SK-N-SH (cell line): ENCODE results near the gene AGRP. TPM values are rescaled to one million over a fixed set of nuclear protein-coding genes. Genes with fewer than 3 reads are reported as not detected.

Experiments
- CTCF ChIA-PET: fragments of 300-600, 350-600 bp; formaldehyde crosslinking; extraction: SDS; loops from one replicate; lab custom pipeline; 2021; lab: Yijun Ruan, JAX
- POLR2A ChIA-PET: fragments of 350-600 bp; sonication (Branson Sonifier 250); formaldehyde crosslinking; extraction: SDS; loops from one replicate; lab custom pipeline; 2020; ENCODE audit warnings: antibody characterized with exemption, inconsistent platforms; lab: Yijun Ruan, JAX
- DNase-seq: peaks from one replicate; pipeline ENCODE4 v3.0.0; 2012
- H2AFZ ChIP-seq: fragments of 200-600 bp; sonication (generic); 2 replicates; pipeline ENCODE4 v1.8.1; 2016; ENCODE audit warnings: antibody characterized with exemption, mild to moderate bottlenecking, low read depth
- H3F3A ChIP-seq: fragments of 200-600 bp; sonication (generic); replicated peaks from 2 replicates; pipeline ENCODE3; 2016; ENCODE audit warnings: antibody characterized with exemption, mild to moderate bottlenecking; ENCODE audit not compliant: insufficient read depth
- H3K27ac ChIP-seq, 2 experiments: fragments of 200-500 bp in 1 of 2; fragments of 200-600 bp in 1 of 2; sonication (Bioruptor generic) in 1 of 2; sonication (generic), shearing (Covaris generic) in 1 of 2; 2 replicates each; pipeline versions ENCODE4 v1.5.1 to v1.6.1; 2014 to 2016; ENCODE audit warnings: low read depth in 2 of 2, inconsistent platforms in 1 of 2, low read length in 1 of 2, mild to moderate bottlenecking in 1 of 2, mixed read lengths in 1 of 2
- H3K27me3 ChIP-seq: fragments of 200-600 bp; sonication (generic), shearing (Covaris generic); 2 replicates; pipeline ENCODE4 v1.6.1; 2016; ENCODE audit warnings: mixed run types; ENCODE audit not compliant: insufficient read depth
- H3K36me3 ChIP-seq, 2 experiments: fragments of 200-500 bp in 1 of 2; fragments of 200-600 bp in 1 of 2; sonication (Bioruptor generic) in 1 of 2; sonication (generic) in 1 of 2; replicated peaks in 1 of 2; 2 replicates each; pipeline versions ENCODE3 to v1.5.1; 2014 to 2016; ENCODE audit warnings: low read length in 1 of 2, mild to moderate bottlenecking in 1 of 2; ENCODE audit not compliant: insufficient read depth in 2 of 2, control insufficient read depth in 1 of 2
- H3K4me1 ChIP-seq, 2 experiments: fragments of 200-500 bp in 1 of 2; fragments of 200-600 bp in 1 of 2; sonication (Bioruptor generic) in 1 of 2; sonication (generic), shearing (Covaris generic) in 1 of 2; 2 replicates each; pipeline versions ENCODE4 v1.5.1 to v1.6.1; 2014 to 2016; ENCODE audit warnings: low read depth in 1 of 2, low read length in 1 of 2, mixed run types in 1 of 2; ENCODE audit not compliant: insufficient read depth in 2 of 2, control insufficient read depth in 1 of 2
- H3K4me2 ChIP-seq: fragments of 200-600 bp; sonication (generic), shearing (Covaris generic); 2 replicates; pipeline ENCODE4 v1.6.1; 2017; ENCODE audit warnings: mixed run types
- H3K4me3 ChIP-seq, 2 experiments: fragments of 200-500 bp in 1 of 2; fragments of 200-600 bp in 1 of 2; sonication (Bioruptor generic) in 1 of 2; sonication (generic), shearing (Covaris generic) in 1 of 2; 2 replicates each; pipeline versions ENCODE4 v1.5.1 to v1.8.1; 2014 to 2016; ENCODE audit warnings: low read depth in 2 of 2, inconsistent platforms in 1 of 2, low read length in 1 of 2, mild to moderate bottlenecking in 1 of 2, mixed read lengths in 1 of 2, moderate library complexity in 1 of 2
- H3K79me2 ChIP-seq: fragments of 200-600 bp; sonication (generic); 2 replicates; pipeline ENCODE4 v1.8.1; 2017; ENCODE audit warnings: mild to moderate bottlenecking; ENCODE audit not compliant: insufficient read depth
- H3K9ac ChIP-seq: fragments of 200-600 bp; sonication (generic); 2 replicates; pipeline ENCODE4 v1.6.1; 2017; ENCODE audit warnings: mixed run types
- H3K9me2 ChIP-seq: fragments of 200-600 bp; sonication (generic); 2 replicates; pipeline ENCODE4 v1.6.1; 2017; ENCODE audit warnings: mixed run types
- H3K9me3 ChIP-seq: fragments of 200-600 bp; sonication (generic); 2 replicates; pipeline ENCODE4 v1.6.1; 2017; ENCODE audit warnings: mixed run types, mild to moderate bottlenecking, moderate library complexity
- H4K20me1 ChIP-seq: fragments of 200-600 bp; sonication (generic); 2 replicates; pipeline ENCODE4 v1.6.1; 2017; ENCODE audit warnings: mild to moderate bottlenecking, mixed run types; ENCODE audit not compliant: insufficient read depth
- CHD2 ChIP-seq: fragments of 150-350 bp; IDR thresholded peaks from 2 replicates; pipeline ENCODE4 v1.6.1; 2018; ENCODE audit warnings: low read length; ENCODE audit not compliant: partially characterized antibody
- ELF1 ChIP-seq: IDR thresholded peaks from 2 replicates; pipeline ENCODE4 v1.4.0; 2012
- EZH2phosphoT487 ChIP-seq: fragments of 200-600 bp; sonication (generic); IDR thresholded peaks from 2 replicates; pipeline ENCODE4 v1.6.1; 2017; ENCODE audit warnings: low read depth, mixed run types, mild to moderate bottlenecking, antibody characterized with exemption, moderate library complexity, borderline replicate concordance
- JUND ChIP-seq: IDR thresholded peaks from 2 replicates; pipeline ENCODE4 v1.4.0; 2012
- MEF2A ChIP-seq: IDR thresholded peaks from 2 replicates; pipeline ENCODE4 v1.4.0; 2012; ENCODE audit warnings: low read depth, borderline replicate concordance
- NRF1 ChIP-seq: IDR thresholded peaks from 2 replicates; pipeline ENCODE4 v1.6.1; 2012; ENCODE audit warnings: low read depth, mild to moderate bottlenecking, low read length
- RAD21 ChIP-seq: IDR thresholded peaks from 2 replicates; pipeline ENCODE4 v1.6.1; 2012; ENCODE audit warnings: mild to moderate bottlenecking, low read length
- RCOR1 ChIP-seq: fragments of 150-350 bp; IDR thresholded peaks from 2 replicates; pipeline ENCODE4 v1.6.1; 2017; ENCODE audit warnings: antibody characterized with exemption, low read length
- RFX5 ChIP-seq: IDR thresholded peaks from 2 replicates; pipeline ENCODE4 v1.6.1; 2012; ENCODE audit warnings: mild to moderate bottlenecking, improper control_type of control experiment, low read length
- TAF1 ChIP-seq: IDR thresholded peaks from 2 replicates; pipeline ENCODE4 v1.6.1; 2012; ENCODE audit warnings: low read depth, mild to moderate bottlenecking, low read length, moderate library complexity, borderline replicate concordance
- YY1 ChIP-seq: IDR thresholded peaks from 2 replicates; pipeline ENCODE4 v1.4.0; 2012; ENCODE audit warnings: low read depth, mild to moderate bottlenecking
- WGBS: methylation state at CpG from one replicate; pipeline ENCODE4 v1.1.6; 2017; ENCODE audit warnings: low lambda C conversion rate; 5-methylcytosine and 5-hydroxymethylcytosine counted together
- polyA plus RNA-seq, 3 experiments: library from polyadenylated mRNA; depleted of rRNA; stranded (reverse); fragments of >200 nt; gene quantifications; 2 replicates each; pipeline ENCODE4 v1.2.3, GENCODE V29; 2012
- TF ChIP-seq, protein P1 (sequence below): fragments of 150-350 bp; IDR thresholded peaks from 2 replicates; pipeline ENCODE4 v1.6.1; 2016; ENCODE audit warnings: mild to moderate bottlenecking, low read depth, low read length
- TF ChIP-seq, protein P2 (sequence below): IDR thresholded peaks from 2 replicates; pipeline ENCODE4 v1.4.0; 2012; ENCODE audit warnings: low read depth, borderline replicate concordance
- TF ChIP-seq, protein P3 (sequence below): fragments of 150-350 bp; IDR thresholded peaks from 2 replicates; pipeline ENCODE4 v1.6.1; 2017; ENCODE audit warnings: antibody characterized with exemption, low read length, low read depth, borderline replicate concordance
- TF ChIP-seq, protein P4 (sequence below): fragments of 200-600 bp; sonication (generic); IDR thresholded peaks from 2 replicates; pipeline ENCODE4 v1.6.1; 2017; ENCODE audit warnings: antibody characterized with exemption, mild to moderate bottlenecking, moderate library complexity
- TF ChIP-seq, protein P5 (sequence below): IDR thresholded peaks from 2 replicates; pipeline ENCODE4 v1.6.1; 2012; ENCODE audit warnings: mild to moderate bottlenecking, low read depth, low read length, moderate library complexity
- TF ChIP-seq, protein P6 (sequence below): IDR thresholded peaks from 2 replicates; pipeline ENCODE4 v1.4.0; 2012; ENCODE audit warnings: low read depth
- TF ChIP-seq, protein P7 (sequence below): IDR thresholded peaks from 2 replicates; pipeline ENCODE4 v1.4.0; 2012; ENCODE audit warnings: low read depth, borderline replicate concordance
- TF ChIP-seq, protein P8 (sequence below): IDR thresholded peaks from 2 replicates; pipeline ENCODE4; 2012

Gene AGRP
- polyA plus RNA-seq, 1 of the 3 experiments (the other 2 are of a cell fraction), result not detected

DNA sequence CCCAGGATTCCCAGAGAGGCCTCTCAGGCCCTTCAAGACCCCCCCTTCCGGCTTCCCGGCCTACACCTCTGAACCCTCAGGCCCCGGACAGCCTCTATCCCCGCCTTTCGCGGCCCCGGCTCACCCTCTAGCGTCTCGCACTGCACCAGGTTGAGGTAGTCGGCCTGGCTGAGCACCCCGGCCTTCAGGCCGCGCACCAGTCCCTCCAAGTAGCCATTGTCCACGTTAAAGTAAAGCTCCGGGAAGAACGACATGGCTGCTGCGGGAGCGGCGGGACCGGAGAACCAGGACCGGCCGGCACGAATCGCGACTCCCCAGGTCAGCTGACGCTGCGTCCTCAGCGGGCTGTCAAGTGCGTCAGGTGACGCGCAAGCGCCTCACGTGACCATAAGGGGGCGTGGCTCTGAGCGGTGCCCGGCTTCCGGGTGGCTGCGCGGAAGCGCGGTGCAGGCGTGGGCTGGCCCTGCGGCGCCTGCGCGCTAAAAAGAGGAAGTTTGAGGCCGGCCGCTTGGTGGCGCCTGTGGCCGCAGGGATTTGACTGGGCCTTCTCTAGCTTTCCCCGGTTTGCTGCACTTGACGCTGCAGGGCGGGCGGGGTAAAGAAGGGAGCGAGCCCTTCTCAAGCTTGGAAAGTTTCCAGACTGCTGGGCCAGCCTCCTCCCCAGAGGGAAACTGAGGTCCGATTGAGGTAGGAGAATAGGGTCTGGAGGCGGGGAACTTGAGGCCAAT is 2.4 kb downstream of the AGRP start, which contains the start of gene ATP6V0D1:
ATP6V0D1 (minus strand) TSS at position 325 of the 728 bp plus-strand sequence; CDS start at position 254, 71 bp downstream.
- Histone ChIP-seq H2AFZ (peak within 1 kb of the TSS; percentile 94), H3K9me3 (no peaks in the 10 kb centered on the region), H3K4me1 (peaks cover 6 to 19% of the 10 kb centered on the region in 2 experiments; a peak in 1 of 4 replicates), H3K4me3 (peak within 1 kb of the TSS; percentile 80 to 100), H3K4me2 (peak within 1 kb of the TSS; percentile 99), H3K9ac (peak within 1 kb of the TSS; percentile 90), H3K9me2 (no peaks in the 10 kb centered on the region), H3K36me3 (peaks cover 3 to 10% of the 10 kb centered on the region in 2 experiments), H3K27me3 (no peaks in the 10 kb centered on the region), H3K79me2 (peaks cover 66% of the 10 kb centered on the region), H4K20me1 (peaks cover 30% of the 10 kb centered on the region), H3K27ac (peak within 1 kb of the TSS; percentile 89 to 91), H3F3A (no peaks in the 10 kb centered on the region)
- DNase-seq, result peak; percentile 98
- ChIA-PET CTCF (interaction anchor here (0.6 to 4.1 kb wide), 52 partner anchors 8 to 335 kb away, joined by 3 to 45 read pairs (median 4); partner anchors contain the start of genes C16orf86, CARMIL2, CTCF and ENKD1), POLR2A (interaction anchor here (0.5 to 1.6 kb wide), 12 partner anchors 8 to 604 kb away, joined by 3 to 7 read pairs (median 3); partner anchors contain the start of genes C16orf86, CTCF and ENKD1)
- 2% methylated on average over 23 of the region's 57 CpGs for WGBS
- TF ChIP-seq JUND, result no peak
- peak; percentile 55 for TF ChIP-seq TAF1
- no peak; the same call in 1 of the 2 replicates for TF ChIP-seq YY1
- peak; percentile 68 for TF ChIP-seq RAD21
- TF ChIP-seq, protein P1, sequence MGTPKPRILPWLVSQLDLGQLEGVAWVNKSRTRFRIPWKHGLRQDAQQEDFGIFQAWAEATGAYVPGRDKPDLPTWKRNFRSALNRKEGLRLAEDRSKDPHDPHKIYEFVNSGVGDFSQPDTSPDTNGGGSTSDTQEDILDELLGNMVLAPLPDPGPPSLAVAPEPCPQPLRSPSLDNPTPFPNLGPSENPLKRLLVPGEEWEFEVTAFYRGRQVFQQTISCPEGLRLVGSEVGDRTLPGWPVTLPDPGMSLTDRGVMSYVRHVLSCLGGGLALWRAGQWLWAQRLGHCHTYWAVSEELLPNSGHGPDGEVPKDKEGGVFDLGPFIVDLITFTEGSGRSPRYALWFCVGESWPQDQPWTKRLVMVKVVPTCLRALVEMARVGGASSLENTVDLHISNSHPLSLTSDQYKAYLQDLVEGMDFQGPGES, result no peak
- TF ChIP-seq, protein P2, sequence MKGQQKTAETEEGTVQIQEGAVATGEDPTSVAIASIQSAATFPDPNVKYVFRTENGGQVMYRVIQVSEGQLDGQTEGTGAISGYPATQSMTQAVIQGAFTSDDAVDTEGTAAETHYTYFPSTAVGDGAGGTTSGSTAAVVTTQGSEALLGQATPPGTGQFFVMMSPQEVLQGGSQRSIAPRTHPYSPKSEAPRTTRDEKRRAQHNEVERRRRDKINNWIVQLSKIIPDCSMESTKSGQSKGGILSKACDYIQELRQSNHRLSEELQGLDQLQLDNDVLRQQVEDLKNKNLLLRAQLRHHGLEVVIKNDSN, result peak; percentile 100
- TF ChIP-seq, protein P3, sequence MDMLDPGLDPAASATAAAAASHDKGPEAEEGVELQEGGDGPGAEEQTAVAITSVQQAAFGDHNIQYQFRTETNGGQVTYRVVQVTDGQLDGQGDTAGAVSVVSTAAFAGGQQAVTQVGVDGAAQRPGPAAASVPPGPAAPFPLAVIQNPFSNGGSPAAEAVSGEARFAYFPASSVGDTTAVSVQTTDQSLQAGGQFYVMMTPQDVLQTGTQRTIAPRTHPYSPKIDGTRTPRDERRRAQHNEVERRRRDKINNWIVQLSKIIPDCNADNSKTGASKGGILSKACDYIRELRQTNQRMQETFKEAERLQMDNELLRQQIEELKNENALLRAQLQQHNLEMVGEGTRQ, result peak; percentile 100
- TF ChIP-seq RCOR1, result peak; percentile 80
- TF ChIP-seq, protein P4, sequence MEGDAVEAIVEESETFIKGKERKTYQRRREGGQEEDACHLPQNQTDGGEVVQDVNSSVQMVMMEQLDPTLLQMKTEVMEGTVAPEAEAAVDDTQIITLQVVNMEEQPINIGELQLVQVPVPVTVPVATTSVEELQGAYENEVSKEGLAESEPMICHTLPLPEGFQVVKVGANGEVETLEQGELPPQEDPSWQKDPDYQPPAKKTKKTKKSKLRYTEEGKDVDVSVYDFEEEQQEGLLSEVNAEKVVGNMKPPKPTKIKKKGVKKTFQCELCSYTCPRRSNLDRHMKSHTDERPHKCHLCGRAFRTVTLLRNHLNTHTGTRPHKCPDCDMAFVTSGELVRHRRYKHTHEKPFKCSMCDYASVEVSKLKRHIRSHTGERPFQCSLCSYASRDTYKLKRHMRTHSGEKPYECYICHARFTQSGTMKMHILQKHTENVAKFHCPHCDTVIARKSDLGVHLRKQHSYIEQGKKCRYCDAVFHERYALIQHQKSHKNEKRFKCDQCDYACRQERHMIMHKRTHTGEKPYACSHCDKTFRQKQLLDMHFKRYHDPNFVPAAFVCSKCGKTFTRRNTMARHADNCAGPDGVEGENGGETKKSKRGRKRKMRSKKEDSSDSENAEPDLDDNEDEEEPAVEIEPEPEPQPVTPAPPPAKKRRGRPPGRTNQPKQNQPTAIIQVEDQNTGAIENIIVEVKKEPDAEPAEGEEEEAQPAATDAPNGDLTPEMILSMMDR, result peak; percentile 79
- no peak for TF ChIP-seq MEF2A
- TF ChIP-seq CHD2, result peak; percentile 66
- TF ChIP-seq, protein P5, sequence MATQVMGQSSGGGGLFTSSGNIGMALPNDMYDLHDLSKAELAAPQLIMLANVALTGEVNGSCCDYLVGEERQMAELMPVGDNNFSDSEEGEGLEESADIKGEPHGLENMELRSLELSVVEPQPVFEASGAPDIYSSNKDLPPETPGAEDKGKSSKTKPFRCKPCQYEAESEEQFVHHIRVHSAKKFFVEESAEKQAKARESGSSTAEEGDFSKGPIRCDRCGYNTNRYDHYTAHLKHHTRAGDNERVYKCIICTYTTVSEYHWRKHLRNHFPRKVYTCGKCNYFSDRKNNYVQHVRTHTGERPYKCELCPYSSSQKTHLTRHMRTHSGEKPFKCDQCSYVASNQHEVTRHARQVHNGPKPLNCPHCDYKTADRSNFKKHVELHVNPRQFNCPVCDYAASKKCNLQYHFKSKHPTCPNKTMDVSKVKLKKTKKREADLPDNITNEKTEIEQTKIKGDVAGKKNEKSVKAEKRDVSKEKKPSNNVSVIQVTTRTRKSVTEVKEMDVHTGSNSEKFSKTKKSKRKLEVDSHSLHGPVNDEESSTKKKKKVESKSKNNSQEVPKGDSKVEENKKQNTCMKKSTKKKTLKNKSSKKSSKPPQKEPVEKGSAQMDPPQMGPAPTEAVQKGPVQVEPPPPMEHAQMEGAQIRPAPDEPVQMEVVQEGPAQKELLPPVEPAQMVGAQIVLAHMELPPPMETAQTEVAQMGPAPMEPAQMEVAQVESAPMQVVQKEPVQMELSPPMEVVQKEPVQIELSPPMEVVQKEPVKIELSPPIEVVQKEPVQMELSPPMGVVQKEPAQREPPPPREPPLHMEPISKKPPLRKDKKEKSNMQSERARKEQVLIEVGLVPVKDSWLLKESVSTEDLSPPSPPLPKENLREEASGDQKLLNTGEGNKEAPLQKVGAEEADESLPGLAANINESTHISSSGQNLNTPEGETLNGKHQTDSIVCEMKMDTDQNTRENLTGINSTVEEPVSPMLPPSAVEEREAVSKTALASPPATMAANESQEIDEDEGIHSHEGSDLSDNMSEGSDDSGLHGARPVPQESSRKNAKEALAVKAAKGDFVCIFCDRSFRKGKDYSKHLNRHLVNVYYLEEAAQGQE, result no peak
- TF ChIP-seq, protein P6, sequence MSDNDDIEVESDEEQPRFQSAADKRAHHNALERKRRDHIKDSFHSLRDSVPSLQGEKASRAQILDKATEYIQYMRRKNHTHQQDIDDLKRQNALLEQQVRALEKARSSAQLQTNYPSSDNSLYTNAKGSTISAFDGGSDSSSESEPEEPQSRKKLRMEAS, result peak; percentile 37; the same call in 1 of the 2 replicates
- peak; percentile 99 for TF ChIP-seq ELF1
- peak; percentile 89 for TF ChIP-seq NRF1
- TF ChIP-seq EZH2phosphoT487, result no peak
- TF ChIP-seq, protein P7, sequence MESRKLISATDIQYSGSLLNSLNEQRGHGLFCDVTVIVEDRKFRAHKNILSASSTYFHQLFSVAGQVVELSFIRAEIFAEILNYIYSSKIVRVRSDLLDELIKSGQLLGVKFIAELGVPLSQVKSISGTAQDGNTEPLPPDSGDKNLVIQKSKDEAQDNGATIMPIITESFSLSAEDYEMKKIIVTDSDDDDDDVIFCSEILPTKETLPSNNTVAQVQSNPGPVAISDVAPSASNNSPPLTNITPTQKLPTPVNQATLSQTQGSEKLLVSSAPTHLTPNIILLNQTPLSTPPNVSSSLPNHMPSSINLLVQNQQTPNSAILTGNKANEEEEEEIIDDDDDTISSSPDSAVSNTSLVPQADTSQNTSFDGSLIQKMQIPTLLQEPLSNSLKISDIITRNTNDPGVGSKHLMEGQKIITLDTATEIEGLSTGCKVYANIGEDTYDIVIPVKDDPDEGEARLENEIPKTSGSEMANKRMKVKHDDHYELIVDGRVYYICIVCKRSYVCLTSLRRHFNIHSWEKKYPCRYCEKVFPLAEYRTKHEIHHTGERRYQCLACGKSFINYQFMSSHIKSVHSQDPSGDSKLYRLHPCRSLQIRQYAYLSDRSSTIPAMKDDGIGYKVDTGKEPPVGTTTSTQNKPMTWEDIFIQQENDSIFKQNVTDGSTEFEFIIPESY, result no peak
- no peak for TF ChIP-seq RFX5
- TF ChIP-seq, protein P8, sequence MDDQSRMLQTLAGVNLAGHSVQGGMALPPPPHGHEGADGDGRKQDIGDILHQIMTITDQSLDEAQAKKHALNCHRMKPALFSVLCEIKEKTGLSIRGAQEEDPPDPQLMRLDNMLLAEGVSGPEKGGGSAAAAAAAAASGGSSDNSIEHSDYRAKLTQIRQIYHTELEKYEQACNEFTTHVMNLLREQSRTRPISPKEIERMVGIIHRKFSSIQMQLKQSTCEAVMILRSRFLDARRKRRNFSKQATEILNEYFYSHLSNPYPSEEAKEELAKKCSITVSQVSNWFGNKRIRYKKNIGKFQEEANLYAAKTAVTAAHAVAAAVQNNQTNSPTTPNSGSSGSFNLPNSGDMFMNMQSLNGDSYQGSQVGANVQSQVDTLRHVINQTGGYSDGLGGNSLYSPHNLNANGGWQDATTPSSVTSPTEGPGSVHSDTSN, result peak; percentile 64
